ENCODE results near the gene CEP20. TPM values are rescaled to one million over a fixed set of nuclear protein-coding genes. Genes with fewer than 3 reads are reported as not detected.

Gene CEP20
- total RNA-seq, 2 experiments from 2014 or later, result 40.0 to 43.8 TPM

- H3K27ac Mint-ChIP-seq, result no peak overlapping the region
- CTCF ChIA-PET, result interaction anchor here (1.8 to 2.7 kb wide), 4 partner anchors 14 to 254 kb away, joined by 3 to 19 read pairs (median 12); partner anchors contain the start of gene CEP20
- no peaks in the 10 kb centered on the region for H3K9me3 Mint-ChIP-seq
- no peak for DNase-seq
- intact Hi-C loops (cut with micrococcal nuclease), result no loop called here
- H3K4me3 Mint-ChIP-seq, result no peak overlapping the region
- no peaks in the 10 kb centered on the region for H3K27me3 Mint-ChIP-seq
- POLR2A ChIA-PET, result no interaction called here
- H3K4me1 Mint-ChIP-seq (ENCODE audit: low read depth), result no peaks in the 10 kb centered on the region
- peaks cover 21% of the 10 kb centered on the region for H3K36me3 Mint-ChIP-seq
These were observed 14.7 kb downstream of the CEP20 start for GRCh38 chr16:15873737-15874136.

GRCh38 chr16:15873301-15873700 is 15.1 kb downstream of the CEP20 start:
- Mint-ChIP-seq H3K4me1 (ENCODE audit: low read depth) (no peaks in the 10 kb centered on the region), H3K4me3 (no peak overlapping the region), H3K9me3 (no peaks in the 10 kb centered on the region), H3K36me3 (peaks cover 19% of the 10 kb centered on the region), H3K27ac (no peak overlapping the region), H3K27me3 (no peaks in the 10 kb centered on the region)
- POLR2A ChIA-PET, result no interaction called here
- no peak for DNase-seq
- CTCF ChIA-PET, result interaction anchor here (0.9 to 2.7 kb wide), 5 partner anchors 15 to 254 kb away, joined by 3 to 19 read pairs (median 12); partner anchors contain the start of gene CEP20
- intact Hi-C loops (cut with micrococcal nuclease), result no loop called here

GRCh38 chr16:15870011-15870410 is 18.4 kb downstream of the CEP20 start:
- no peaks in the 10 kb centered on the region for H3K9me3 Mint-ChIP-seq
- no peaks in the 10 kb centered on the region for H3K4me1 Mint-ChIP-seq (ENCODE audit: low read depth)
- no peak overlapping the region for H3K27ac Mint-ChIP-seq
- no peak for DNase-seq
- peaks cover 12% of the 10 kb centered on the region for H3K36me3 Mint-ChIP-seq
- intact Hi-C loops (cut with micrococcal nuclease), result no loop called here
- ChIA-PET CTCF (interaction anchor here (1.0 kb wide), 1 partner anchor 163 kb away, joined by 3 read pairs; no protein-coding TSS in a partner anchor), POLR2A (interaction anchor here (0.5 kb wide), 1 partner anchor 75 kb away, joined by 3 read pairs; no protein-coding TSS in a partner anchor)
- H3K4me3 Mint-ChIP-seq, result no peak overlapping the region
- no peaks in the 10 kb centered on the region for H3K27me3 Mint-ChIP-seq

GRCh38 chr16:15866451-15866850 is 22.0 kb downstream of the CEP20 start:
- DNase-seq, result no peak
- CTCF ChIA-PET, result no interaction called here
- POLR2A ChIA-PET, result no interaction called here
- H3K4me1 Mint-ChIP-seq (ENCODE audit: low read depth), result no peaks in the 10 kb centered on the region
- H3K4me3 Mint-ChIP-seq, result no peak overlapping the region
- no peak overlapping the region for H3K27ac Mint-ChIP-seq
- H3K9me3 Mint-ChIP-seq, result no peaks in the 10 kb centered on the region
- intact Hi-C loops (cut with micrococcal nuclease), result no loop called here
- no peaks in the 10 kb centered on the region for H3K27me3 Mint-ChIP-seq
- peaks cover 5% of the 10 kb centered on the region for H3K36me3 Mint-ChIP-seq

GRCh38 chr16:15865742-15866141 is 22.7 kb downstream of the CEP20 start:
- CTCF ChIA-PET, result no interaction called here
- Mint-ChIP-seq H3K27ac (no peak overlapping the region), H3K4me1 (ENCODE audit: low read depth) (no peaks in the 10 kb centered on the region), H3K36me3 (peaks cover 5% of the 10 kb centered on the region), H3K27me3 (no peaks in the 10 kb centered on the region), H3K9me3 (no peaks in the 10 kb centered on the region), H3K4me3 (no peak overlapping the region)
- POLR2A ChIA-PET, result no interaction called here
- intact Hi-C loops (cut with micrococcal nuclease), result no loop called here
- DNase-seq, result no peak

- POLR2A ChIA-PET, result no interaction called here
- no peak for DNase-seq
These were observed 23.5 kb downstream of the CEP20 start for GRCh38 chr16:15864939-15865338.

GRCh38 chr16:15861996-15862395 is 26.4 kb downstream of the CEP20 start:
- Mint-ChIP-seq H3K27ac (no peak overlapping the region), H3K9me3 (no peaks in the 10 kb centered on the region), H3K4me3 (no peak overlapping the region), H3K36me3 (no peaks in the 10 kb centered on the region), H3K4me1 (ENCODE audit: low read depth) (peaks cover 5% of the 10 kb centered on the region), H3K27me3 (peaks cover 11% of the 10 kb centered on the region)
- ChIA-PET POLR2A (no interaction called here), CTCF (no interaction called here)
- no peak for DNase-seq
- intact Hi-C loops (cut with micrococcal nuclease), result no loop called here

More at GRCh38 chr16:15864939-15865338, 23.5 kb downstream of the CEP20 start:
- H3K27ac Mint-ChIP-seq, result no peak overlapping the region
- no peaks in the 10 kb centered on the region for H3K27me3 Mint-ChIP-seq
- no peaks in the 10 kb centered on the region for H3K4me1 Mint-ChIP-seq (ENCODE audit: low read depth)
- intact Hi-C loops (cut with micrococcal nuclease), result no loop called here
- no peaks in the 10 kb centered on the region for H3K9me3 Mint-ChIP-seq
- no peak overlapping the region for H3K4me3 Mint-ChIP-seq
- CTCF ChIA-PET, result no interaction called here
- peaks cover 5% of the 10 kb centered on the region for H3K36me3 Mint-ChIP-seq

GRCh38 chr16:15858921-15859668 is 29.3 kb downstream of the CEP20 start:
- CTCF ChIA-PET, result no interaction called here
- Mint-ChIP-seq H3K36me3 (no peaks in the 10 kb centered on the region), H3K9me3 (no peaks in the 10 kb centered on the region), H3K27ac (no peak overlapping the region), H3K4me1 (ENCODE audit: low read depth) (peaks cover 5% of the 10 kb centered on the region), H3K27me3 (peaks cover 26% of the 10 kb centered on the region), H3K4me3 (no peak overlapping the region)
- no peak for DNase-seq
- POLR2A ChIA-PET, result no interaction called here
- intact Hi-C loops (cut with micrococcal nuclease), result no loop called here

GRCh38 chr16:15857724-15858560 is 30.5 kb downstream of the CEP20 start:
- H3K4me1 Mint-ChIP-seq (ENCODE audit: low read depth), result peaks cover 5% of the 10 kb centered on the region
- CTCF ChIA-PET, result no interaction called here
- DNase-seq, result no peak
- POLR2A ChIA-PET, result no interaction called here
- H3K27ac Mint-ChIP-seq, result no peak overlapping the region
- peak overlapping the region; percentile 28 for H3K4me3 Mint-ChIP-seq
- intact Hi-C loops (cut with micrococcal nuclease), result no loop called here
- peaks cover 26% of the 10 kb centered on the region for H3K27me3 Mint-ChIP-seq
- no peaks in the 10 kb centered on the region for H3K36me3 Mint-ChIP-seq
- no peaks in the 10 kb centered on the region for H3K9me3 Mint-ChIP-seq

- ChIA-PET POLR2A (no interaction called here), CTCF (no interaction called here)
- intact Hi-C loops (cut with micrococcal nuclease), result no loop called here
- Mint-ChIP-seq H3K9me3 (no peaks in the 10 kb centered on the region), H3K36me3 (no peaks in the 10 kb centered on the region), H3K4me1 (ENCODE audit: low read depth) (peaks cover 5% of the 10 kb centered on the region), H3K27me3 (peaks cover 26% of the 10 kb centered on the region), H3K27ac (no peak within 1 kb of the TSS), H3K4me3 (peak within 1 kb of the TSS; percentile 28)
- no peak for DNase-seq
These were observed 31.3 kb downstream of the CEP20 start, which contains the start of gene MYH11 for GRCh38 chr16:15856901-15857698. Gene MYH11 (minus strand): TSS chr16:15857028. CDS start chr16:15838252, 18,776 bp downstream.

- ChIA-PET CTCF (no interaction called here), POLR2A (no interaction called here)
- H3K27me3 Mint-ChIP-seq, result peaks cover 26% of the 10 kb centered on the region
- H3K27ac Mint-ChIP-seq, result no peak overlapping the region
- H3K36me3 Mint-ChIP-seq, result no peaks in the 10 kb centered on the region
- no peaks in the 10 kb centered on the region for H3K9me3 Mint-ChIP-seq
- H3K4me3 Mint-ChIP-seq, result no peak overlapping the region
- no peak for DNase-seq
- intact Hi-C loops (cut with micrococcal nuclease), result no loop called here
- peaks cover 5% of the 10 kb centered on the region for H3K4me1 Mint-ChIP-seq (ENCODE audit: low read depth)
These were observed 32.2 kb downstream of the CEP20 start for GRCh38 chr16:15856182-15856581.

GRCh38 chr16:15855704-15856003 is 32.7 kb downstream of the CEP20 start:
- H3K27me3 Mint-ChIP-seq, result peaks cover 26% of the 10 kb centered on the region
- H3K4me3 Mint-ChIP-seq, result no peak overlapping the region

More at GRCh38 chr16:15855704-15856003, 32.7 kb downstream of the CEP20 start:
- DNase-seq, result no peak
- ChIA-PET CTCF (no interaction called here), POLR2A (no interaction called here)
- H3K9me3 Mint-ChIP-seq, result no peaks in the 10 kb centered on the region
- peaks cover 5% of the 10 kb centered on the region for H3K4me1 Mint-ChIP-seq (ENCODE audit: low read depth)
- H3K36me3 Mint-ChIP-seq, result no peaks in the 10 kb centered on the region
- H3K27ac Mint-ChIP-seq, result no peak overlapping the region
- intact Hi-C loops (cut with micrococcal nuclease), result no loop called here

Data from activated CD4-positive, alpha-beta memory T cell treated with anti-CD3 and anti-CD28 coated beads for 36 hours (primary cell).